Measurements from ENCODE around the gene EPHA4. TPM values are rescaled to one million over a fixed set of nuclear protein-coding genes. Genes with fewer than 3 reads are reported as not detected.

Gene EPHA4
- total and polyA plus RNA-seq, 2 experiments from 2014 or later: 24.4 to 42.2 TPM

DNA sequence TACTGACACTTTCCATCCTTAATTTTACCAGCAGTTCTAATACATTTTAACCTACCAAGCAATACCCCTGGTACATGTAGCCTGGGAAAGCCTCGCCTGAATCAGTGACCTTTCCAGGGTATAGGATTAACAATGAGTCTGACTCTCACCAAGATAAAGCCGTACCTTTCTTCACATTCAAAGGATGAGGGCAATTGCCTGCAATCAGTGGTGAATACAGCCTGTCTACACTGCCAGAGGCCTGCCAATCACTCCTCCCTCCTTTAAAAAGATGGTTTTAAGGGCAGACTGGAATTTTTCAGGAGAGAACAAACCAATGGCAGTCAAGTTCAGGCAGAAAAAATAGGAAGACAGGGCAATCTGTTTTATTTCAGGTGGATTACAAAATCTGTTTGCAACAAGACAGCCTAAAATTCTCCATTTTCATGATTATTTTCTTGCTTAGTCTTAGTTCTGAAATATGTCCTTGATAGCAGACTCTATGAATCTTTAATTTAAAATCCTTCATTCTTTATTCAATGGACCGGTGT, 4.8 kb downstream of the EPHA4 start:
- no peaks in the 10 kb centered on the region for H3K9me2 ChIP-seq (ENCODE audit: insufficient read depth)
- no peaks in the 10 kb centered on the region for H4K20me1 ChIP-seq (ENCODE audit: insufficient read depth)
- H3K4me1 ChIP-seq (ENCODE audit: insufficient read depth): peaks cover 13% of the 10 kb centered on the region
- H3F3A ChIP-seq (ENCODE audit: insufficient read depth): no peaks in the 10 kb centered on the region
- no peak overlapping the region for H3K27ac ChIP-seq
- peaks cover 21% of the 10 kb centered on the region for H3K36me3 ChIP-seq (ENCODE audit: low read depth)
- no peak overlapping the region for H2AFZ ChIP-seq
- H3K79me2 ChIP-seq (ENCODE audit: insufficient read depth): peaks cover 93% of the 10 kb centered on the region
- no peak for DNase-seq
- H3K4me3 ChIP-seq: no peak overlapping the region
- in situ Hi-C loops (cut with MboI): loop anchor here (25.0 kb wide), 2 partner anchors 1480 to 1830 kb away; no protein-coding TSS in a partner anchor
- no peaks in the 10 kb centered on the region for H3K27me3 ChIP-seq (replicated peaks; ENCODE audit: insufficient read depth)
- WGBS, 2 experiments (ENCODE audit: low coverage in 1 of 2, low lambda C conversion rate in 2 of 2, missing lambda C conversion rate in 2 of 2): 98 to 99% methylated on average over 3 of the region's 3 CpGs
- no peak overlapping the region for H3K4me2 ChIP-seq (ENCODE audit: unreplicated experiment)
- TF ChIP-seq EZH2 (IDR thresholded peaks at IDR 0.05; ENCODE audit: insufficient read depth, poor library complexity, severe bottlenecking) (no peak), EZH2phosphoT487 (IDR thresholded peaks at IDR 0.05; ENCODE audit: insufficient read depth, low read depth) (no peak)
- no peak overlapping the region for H3K9ac ChIP-seq
- H3K9me3 ChIP-seq (ENCODE audit: low read depth): no peaks in the 10 kb centered on the region

DNA sequence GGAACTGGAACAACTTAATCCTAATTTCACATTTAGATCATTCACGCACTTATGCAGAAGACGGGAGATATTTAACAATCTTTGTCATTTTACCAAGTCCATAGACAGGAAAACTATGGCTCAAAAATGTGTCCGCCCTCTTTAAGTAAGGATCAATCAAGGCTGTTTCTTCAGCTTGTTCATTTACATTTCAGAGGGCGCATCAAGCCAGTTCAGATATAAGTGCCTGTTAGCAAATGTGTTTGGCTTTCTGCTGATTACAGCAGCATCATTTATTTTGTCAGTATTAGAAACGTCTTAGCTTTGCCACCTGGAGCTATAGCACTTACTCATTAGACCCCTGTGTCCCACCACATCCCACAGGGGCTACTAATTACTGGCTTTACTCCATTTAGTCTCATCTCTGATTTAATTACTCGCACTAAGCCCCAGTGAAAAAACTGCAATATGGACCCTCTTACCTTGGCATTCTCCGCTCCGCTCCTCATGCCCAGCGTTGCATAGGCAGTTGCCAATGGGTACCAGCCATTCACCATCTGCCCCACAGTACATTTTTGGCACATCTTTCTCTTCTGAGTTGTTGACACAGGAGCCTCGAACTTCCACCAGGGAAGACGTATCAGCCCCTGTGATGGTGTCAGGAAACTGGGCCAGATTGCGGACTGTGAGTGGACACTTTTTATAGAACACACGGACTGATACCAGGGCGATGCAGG, 8.7 kb downstream of the EPHA4 start:
- Histone ChIP-seq H3K4me1 (ENCODE audit: insufficient read depth) (peaks cover 10% of the 10 kb centered on the region), H3K27ac (no peak overlapping the region), H3K4me2 (ENCODE audit: unreplicated experiment) (no peak overlapping the region), H3K27me3 (replicated peaks; ENCODE audit: insufficient read depth) (no peaks in the 10 kb centered on the region), H3K9ac (no peak overlapping the region), H3K4me3 (no peak overlapping the region), H3K9me2 (ENCODE audit: insufficient read depth) (no peaks in the 10 kb centered on the region), H4K20me1 (ENCODE audit: insufficient read depth) (no peaks in the 10 kb centered on the region), H3F3A (ENCODE audit: insufficient read depth) (peaks cover 6% of the 10 kb centered on the region; the same call in 1 of the 2 replicates), H2AFZ (no peak overlapping the region), H3K79me2 (ENCODE audit: insufficient read depth) (peaks cover 93% of the 10 kb centered on the region), H3K9me3 (ENCODE audit: low read depth) (no peaks in the 10 kb centered on the region), H3K36me3 (ENCODE audit: low read depth) (peaks cover 21% of the 10 kb centered on the region)
- 98 to 99% methylated on average over 14 of the region's 14 CpGs for WGBS, 2 experiments (ENCODE audit: low coverage in 1 of 2, low lambda C conversion rate in 2 of 2, missing lambda C conversion rate in 2 of 2)
- DNase-seq: no peak
- TF ChIP-seq EZH2 (IDR thresholded peaks at IDR 0.05; ENCODE audit: insufficient read depth, poor library complexity, severe bottlenecking) (no peak), EZH2phosphoT487 (IDR thresholded peaks at IDR 0.05; ENCODE audit: insufficient read depth, low read depth) (no peak)
- in situ Hi-C loops (cut with MboI): loop anchor here (25.0 kb wide), 2 partner anchors 1476 to 1826 kb away; no protein-coding TSS in a partner anchor

DNA sequence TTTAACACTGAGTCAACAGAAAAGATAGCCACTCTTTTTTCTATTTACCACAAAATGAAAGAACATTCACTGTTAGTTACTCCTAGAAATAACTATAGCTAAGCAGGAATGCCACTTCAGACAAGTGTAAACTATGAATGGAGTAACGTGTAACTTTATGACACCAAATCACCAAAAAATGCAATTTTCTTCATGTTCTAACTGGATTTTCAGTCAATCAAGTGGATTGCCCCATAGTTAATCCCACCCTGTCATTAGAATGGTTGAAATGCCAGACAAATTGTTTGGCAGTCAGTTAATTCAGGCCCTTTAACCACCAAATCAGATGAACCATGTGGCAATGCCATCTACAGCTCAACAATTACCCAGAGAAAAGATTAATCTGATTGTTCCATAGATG, 9.9 kb downstream of the EPHA4 start:
- no peak overlapping the region for H3K4me2 ChIP-seq (ENCODE audit: unreplicated experiment)
- peaks cover 93% of the 10 kb centered on the region for H3K79me2 ChIP-seq (ENCODE audit: insufficient read depth)
- H3F3A ChIP-seq (ENCODE audit: insufficient read depth): peaks cover 6% of the 10 kb centered on the region; the same call in 1 of the 2 replicates
- H3K27me3 ChIP-seq (replicated peaks; ENCODE audit: insufficient read depth): no peaks in the 10 kb centered on the region
- in situ Hi-C loops (cut with MboI): loop anchor here (25.0 kb wide), 2 partner anchors 1475 to 1825 kb away; no protein-coding TSS in a partner anchor
- no peak overlapping the region for H3K4me3 ChIP-seq
- H3K9me2 ChIP-seq (ENCODE audit: insufficient read depth): no peaks in the 10 kb centered on the region
- no peak overlapping the region for H3K27ac ChIP-seq
- no peak overlapping the region for H3K9ac ChIP-seq
- 0 out of 2 replicates have a peak, but pooled peaks cover 8% of the 10 kb centered on the region for H4K20me1 ChIP-seq (ENCODE audit: insufficient read depth)
- TF ChIP-seq EZH2phosphoT487 (IDR thresholded peaks at IDR 0.05; ENCODE audit: insufficient read depth, low read depth): no peak
- TF ChIP-seq EZH2 (IDR thresholded peaks at IDR 0.05; ENCODE audit: insufficient read depth, poor library complexity, severe bottlenecking): no peak
- no peak for DNase-seq
- H3K9me3 ChIP-seq (ENCODE audit: low read depth): no peaks in the 10 kb centered on the region
- WGBS, 2 experiments (ENCODE audit: low coverage in 1 of 2, low lambda C conversion rate in 2 of 2, missing lambda C conversion rate in 2 of 2): 75 to 79% methylated on average over 1 of the region's 1 CpG
- H3K36me3 ChIP-seq (ENCODE audit: low read depth): peaks cover 14% of the 10 kb centered on the region; the same call in 1 of the 2 replicates
- H3K4me1 ChIP-seq (ENCODE audit: insufficient read depth): no peaks in the 10 kb centered on the region; the same call in 1 of the 2 replicates
- no peak overlapping the region for H2AFZ ChIP-seq

DNA sequence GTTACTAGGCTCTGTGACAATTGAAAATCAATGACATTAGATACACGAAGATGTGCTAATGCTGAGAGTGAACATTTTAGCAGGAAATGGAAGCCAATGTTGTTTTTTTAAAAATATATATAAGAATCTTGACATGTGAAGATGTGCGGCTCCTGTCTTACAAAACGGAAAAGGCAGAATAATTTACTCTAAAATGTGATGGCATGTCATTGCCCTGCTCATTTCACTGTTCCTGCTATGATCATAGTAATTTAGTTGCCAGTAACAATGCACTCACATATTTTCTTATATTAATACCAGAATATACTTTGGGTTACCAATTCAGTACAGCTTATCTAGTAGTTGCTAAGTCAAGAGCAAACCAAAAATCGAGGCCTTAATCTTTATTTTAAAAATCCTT, 10.3 kb downstream of the EPHA4 start:
- 97 to 98% methylated on average over 4 of the region's 4 CpGs for WGBS, 2 experiments (ENCODE audit: low coverage in 1 of 2, low lambda C conversion rate in 2 of 2, missing lambda C conversion rate in 2 of 2)

More for the DNA sequence above, 10.3 kb downstream of the EPHA4 start:
- TF ChIP-seq EZH2 (IDR thresholded peaks at IDR 0.05; ENCODE audit: insufficient read depth, poor library complexity, severe bottlenecking) (no peak), EZH2phosphoT487 (IDR thresholded peaks at IDR 0.05; ENCODE audit: insufficient read depth, low read depth) (no peak)
- peaks cover 6% of the 10 kb centered on the region; the same call in 1 of the 2 replicates for H3F3A ChIP-seq (ENCODE audit: insufficient read depth)
- H3K9me3 ChIP-seq (ENCODE audit: low read depth): no peaks in the 10 kb centered on the region
- H4K20me1 ChIP-seq (ENCODE audit: insufficient read depth): 0 out of 2 replicates have a peak, but pooled peaks cover 9% of the 10 kb centered on the region
- no peaks in the 10 kb centered on the region for H3K9me2 ChIP-seq (ENCODE audit: insufficient read depth)
- no peak overlapping the region for H3K4me2 ChIP-seq (ENCODE audit: unreplicated experiment)
- H3K4me3 ChIP-seq: no peak overlapping the region
- no peak overlapping the region for H3K9ac ChIP-seq
- no peak overlapping the region for H3K27ac ChIP-seq
- in situ Hi-C loops (cut with MboI): loop anchor here (25.0 kb wide), 2 partner anchors 1474 to 1824 kb away; no protein-coding TSS in a partner anchor
- no peak overlapping the region for H2AFZ ChIP-seq
- H3K4me1 ChIP-seq (ENCODE audit: insufficient read depth): no peaks in the 10 kb centered on the region; the same call in 1 of the 2 replicates
- H3K27me3 ChIP-seq (replicated peaks; ENCODE audit: insufficient read depth): no peaks in the 10 kb centered on the region
- peaks cover 93% of the 10 kb centered on the region for H3K79me2 ChIP-seq (ENCODE audit: insufficient read depth)
- DNase-seq: no peak
- H3K36me3 ChIP-seq (ENCODE audit: low read depth): peaks cover 14% of the 10 kb centered on the region; the same call in 1 of the 2 replicates

Measured in GM23248 (cell line).